Activated CD4-positive, alpha-beta T cell treated with anti-CD3 and anti-CD28 coated beads, Interleukin-2, amount 10 ng/mL, durations not matched to agents 24 days and 14 days (primary cell): ENCODE data around the gene ATP8B4. TPM values are rescaled to one million over a fixed set of nuclear protein-coding genes. Genes with fewer than 3 reads are reported as not detected.
A peak's percentile ranks its signal among the peaks of the same experiment; 100 is the strongest.
"Not testable (repeated sequence)": the region's sequence is repeated elsewhere in the genome, so short reads cannot be mapped to it uniquely, and the experiment has no call there.

Experiments used
- DNase-seq: peaks from one replicate; pipeline ENCODE4 v3.0.0; 2022
- H3K27ac Mint-ChIP-seq: one replicate; pipeline ENCODE4 v1.8.0; 2022; ENCODE audit warnings: mild to moderate bottlenecking, mixed read lengths
- H3K27me3 Mint-ChIP-seq: one replicate; pipeline ENCODE4 v1.8.0; 2022; ENCODE audit warnings: mixed read lengths
- H3K36me3 Mint-ChIP-seq: one replicate; pipeline ENCODE4 v1.8.0; 2022; ENCODE audit warnings: low read depth, mild to moderate bottlenecking, mixed read lengths
- H3K4me1 Mint-ChIP-seq: one replicate; pipeline ENCODE4 v1.8.0; 2021; ENCODE audit warnings: mixed read lengths
- H3K4me3 Mint-ChIP-seq: one replicate; pipeline ENCODE4 v1.8.0; 2022; ENCODE audit warnings: mild to moderate bottlenecking, moderate library complexity, mixed read lengths
- H3K9me3 Mint-ChIP-seq: one replicate; pipeline ENCODE4 v1.8.0; 2021; ENCODE audit warnings: mixed read lengths
- intact Hi-C: fragments of 100-400 bp; cut with micrococcal nuclease; formaldehyde crosslinking; loops from one replicate; pipeline ENCODE4 v1.15.1; 2023
- total RNA-seq: library from RNA; stranded (reverse); gene quantifications from 2 replicates; pipeline ENCODE4 v1.2.3, GENCODE V29; 2022

The ATP8B4 gene
- total RNA-seq, 1 donor from 2014 or later, result 38.5 TPM

DNA sequence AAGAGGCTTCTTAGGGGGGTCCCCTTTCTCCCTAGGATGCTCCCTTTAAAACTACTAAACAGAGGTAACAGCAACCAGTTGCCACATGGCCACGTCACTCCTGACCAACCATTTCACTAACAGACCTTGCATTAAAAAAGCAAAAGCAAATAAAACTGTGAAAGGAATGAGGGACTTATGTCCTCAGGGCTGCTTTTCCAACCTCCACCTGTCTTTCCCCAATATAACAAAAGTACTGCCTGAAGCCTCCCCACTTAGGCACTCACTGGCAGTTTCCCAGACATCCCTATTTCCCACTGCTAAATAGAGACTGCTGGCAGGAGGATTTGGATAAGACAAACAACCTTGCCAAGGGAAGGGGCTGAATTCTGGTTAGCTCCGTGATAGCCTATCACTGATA lies 130.3 kb downstream of the ATP8B4 start:
- Mint-ChIP-seq H3K4me1 (peaks cover 5% of the 10 kb centered on the region), H3K4me3 (no peak overlapping the region), H3K36me3 (peaks cover 25% of the 10 kb centered on the region), H3K27ac (no peak overlapping the region), H3K9me3 (no peaks in the 10 kb centered on the region), H3K27me3 (no peaks in the 10 kb centered on the region)
- intact Hi-C loops, result no loop called here
- DNase-seq, result no peak

DNA sequence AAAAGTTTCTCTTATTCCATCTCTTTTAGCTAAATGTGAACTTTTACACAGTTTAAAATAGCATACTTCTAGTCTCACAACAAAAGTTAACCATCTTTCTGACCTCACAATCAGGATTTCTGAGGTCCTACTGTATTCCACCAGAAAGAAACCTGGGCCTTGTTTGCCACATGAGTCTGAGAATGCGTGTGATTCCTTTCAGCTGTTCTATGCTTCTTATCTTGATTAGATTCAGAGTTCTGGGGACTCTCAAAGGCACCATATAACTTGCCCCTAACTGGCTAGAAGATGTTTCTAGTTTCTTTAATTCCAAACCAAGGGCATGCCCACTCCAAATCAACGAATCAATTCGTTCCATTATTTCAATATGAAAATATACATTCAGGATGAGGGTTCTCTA lies 131.1 kb downstream of the ATP8B4 start:
- Mint-ChIP-seq H3K4me1 (peaks cover 5% of the 10 kb centered on the region), H3K36me3 (peaks cover 27% of the 10 kb centered on the region), H3K27ac (no peak overlapping the region), H3K9me3 (peaks cover 3% of the 10 kb centered on the region), H3K4me3 (no peak overlapping the region), H3K27me3 (no peaks in the 10 kb centered on the region)
- intact Hi-C loops, result no loop called here
- no peak for DNase-seq

DNA sequence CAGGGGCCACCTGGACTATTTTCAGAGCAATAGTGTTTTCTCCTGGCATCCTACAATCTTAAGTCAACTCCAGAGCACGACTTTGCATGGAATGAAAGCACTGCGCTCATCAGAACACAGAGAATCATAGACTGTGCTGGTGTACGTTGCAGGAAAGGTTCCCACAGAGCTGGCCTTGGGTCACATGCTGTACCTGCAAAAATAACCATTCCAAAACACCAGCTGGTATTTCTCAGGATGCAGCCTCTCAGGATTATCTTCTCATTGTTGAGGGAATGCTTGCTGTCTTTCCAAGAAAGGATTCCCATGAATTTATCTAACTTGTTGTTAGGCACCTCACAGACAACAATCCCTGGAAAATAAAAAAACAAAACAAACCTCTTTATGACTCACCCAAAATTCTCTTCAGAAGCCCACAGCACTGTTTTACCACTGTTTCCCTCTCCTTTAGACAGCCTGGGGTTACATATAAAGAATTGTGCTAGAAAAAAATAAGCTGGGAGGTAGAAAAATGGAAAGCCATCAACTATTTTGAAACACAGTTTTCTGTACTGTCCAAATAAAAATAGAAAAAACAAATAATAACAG lies 131.7 kb downstream of the ATP8B4 start:
- Mint-ChIP-seq H3K27me3 (no peaks in the 10 kb centered on the region), H3K36me3 (peaks cover 29% of the 10 kb centered on the region), H3K9me3 (peaks cover 3% of the 10 kb centered on the region), H3K27ac (no peak overlapping the region), H3K4me1 (peaks cover 5% of the 10 kb centered on the region), H3K4me3 (no peak overlapping the region)
- DNase-seq, result no peak
- intact Hi-C loops, result no loop called here

DNA sequence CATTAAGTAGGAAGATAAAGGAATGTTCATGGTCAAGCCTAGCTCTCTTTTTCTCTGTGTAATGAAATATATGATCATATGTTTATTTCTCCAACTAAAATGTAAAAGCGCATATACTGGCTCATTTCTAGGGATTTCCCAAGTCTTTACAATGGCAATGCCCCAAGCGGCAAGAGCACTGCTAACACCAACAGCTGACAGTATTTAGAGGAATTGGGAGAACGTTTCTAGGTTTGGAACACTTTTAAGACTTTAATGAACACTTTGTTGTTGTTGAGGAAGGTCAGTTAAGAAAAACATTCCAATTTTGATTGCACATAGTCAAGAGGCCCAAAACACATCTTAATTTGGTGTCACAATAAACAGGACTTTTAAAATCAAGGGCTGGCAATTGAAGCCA lies 132.7 kb downstream of the ATP8B4 start:
- Mint-ChIP-seq H3K4me3 (no peak overlapping the region), H3K9me3 (peaks cover 3% of the 10 kb centered on the region), H3K4me1 (peaks cover 5% of the 10 kb centered on the region), H3K27ac (no peak overlapping the region), H3K27me3 (no peaks in the 10 kb centered on the region), H3K36me3 (peaks cover 29% of the 10 kb centered on the region)
- intact Hi-C loops, result no loop called here
- peak; percentile 2 for DNase-seq

DNA sequence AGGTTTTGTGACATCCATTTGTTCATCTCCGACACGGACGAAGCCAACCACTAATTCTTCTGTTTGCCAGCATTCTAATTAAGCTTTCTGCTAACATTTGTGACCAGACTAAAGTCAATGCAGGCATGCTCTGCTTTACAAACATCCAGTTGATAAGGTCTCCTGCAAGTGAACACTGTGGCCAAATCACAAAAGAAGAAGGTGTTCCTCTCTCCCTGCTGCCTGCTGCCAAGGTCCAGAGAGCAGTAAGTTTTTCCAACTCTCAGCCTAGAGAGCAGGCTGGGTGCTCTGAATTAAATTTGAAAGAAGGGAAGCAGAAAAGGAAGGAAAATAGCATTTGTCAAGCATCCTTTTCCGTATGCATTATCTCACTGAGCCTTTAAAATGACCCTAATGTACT lies 133.6 kb downstream of the ATP8B4 start:
- intact Hi-C loops, result no loop called here
- Mint-ChIP-seq H3K9me3 (peaks cover 3% of the 10 kb centered on the region), H3K4me1 (peaks cover 5% of the 10 kb centered on the region), H3K27ac (no peak overlapping the region), H3K27me3 (no peaks in the 10 kb centered on the region), H3K36me3 (peaks cover 22% of the 10 kb centered on the region), H3K4me3 (no peak overlapping the region)
- DNase-seq, result no peak

DNA sequence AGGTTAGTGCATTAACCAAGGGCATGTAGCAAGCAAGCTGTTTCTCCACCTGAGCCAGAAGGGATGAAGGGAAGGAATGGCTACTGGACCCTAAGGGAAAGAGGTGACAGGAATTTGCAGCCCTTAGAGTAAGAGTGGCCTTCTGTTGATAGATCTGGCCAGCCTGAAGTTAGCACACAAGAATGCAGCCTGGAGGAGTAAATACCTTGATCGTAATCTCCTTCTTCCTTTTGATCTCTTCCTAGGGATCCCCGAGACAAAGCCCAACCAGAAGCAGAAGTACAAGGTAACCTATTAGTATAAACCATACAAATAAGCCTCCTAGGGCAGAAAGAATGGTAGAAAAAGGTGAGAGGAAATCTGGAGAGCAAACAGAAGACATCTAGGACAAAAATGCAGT lies 134.6 kb downstream of the ATP8B4 start:
- peaks cover 3% of the 10 kb centered on the region for H3K9me3 Mint-ChIP-seq

DNA sequence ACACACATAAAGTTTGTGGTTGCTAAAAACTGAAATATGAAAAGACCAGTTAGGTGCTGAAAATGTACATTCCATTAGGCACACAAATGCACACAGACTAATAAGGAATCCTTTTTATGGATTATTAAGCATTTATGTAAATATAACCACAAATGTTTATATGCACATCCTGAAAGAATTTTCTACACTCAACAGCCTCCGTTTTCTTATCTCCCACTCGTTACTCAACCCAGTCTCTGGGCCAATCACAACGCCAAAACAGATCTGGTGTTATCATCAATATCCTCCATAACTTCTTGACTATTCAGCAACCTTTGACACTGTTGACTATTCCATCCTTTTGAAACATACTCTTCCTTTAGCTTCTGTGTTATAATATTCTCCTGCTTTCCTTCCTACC lies 136.4 kb downstream of the ATP8B4 start:
- intact Hi-C loops, result no loop called here
- DNase-seq, result peak; percentile 4
- H3K4me3 Mint-ChIP-seq, result no peak overlapping the region
- peaks cover 3% of the 10 kb centered on the region for H3K9me3 Mint-ChIP-seq
- no peak overlapping the region for H3K27ac Mint-ChIP-seq
- H3K36me3 Mint-ChIP-seq, result peaks cover 25% of the 10 kb centered on the region
- no peaks in the 10 kb centered on the region for H3K4me1 Mint-ChIP-seq
- H3K27me3 Mint-ChIP-seq, result no peaks in the 10 kb centered on the region

More for the DNA sequence above, 134.6 kb downstream of the ATP8B4 start:
- Mint-ChIP-seq H3K4me1 (peaks cover 2% of the 10 kb centered on the region), H3K27me3 (no peaks in the 10 kb centered on the region), H3K4me3 (no peak overlapping the region), H3K36me3 (peaks cover 21% of the 10 kb centered on the region), H3K27ac (no peak overlapping the region)
- no peak for DNase-seq
- intact Hi-C loops, result no loop called here

DNA sequence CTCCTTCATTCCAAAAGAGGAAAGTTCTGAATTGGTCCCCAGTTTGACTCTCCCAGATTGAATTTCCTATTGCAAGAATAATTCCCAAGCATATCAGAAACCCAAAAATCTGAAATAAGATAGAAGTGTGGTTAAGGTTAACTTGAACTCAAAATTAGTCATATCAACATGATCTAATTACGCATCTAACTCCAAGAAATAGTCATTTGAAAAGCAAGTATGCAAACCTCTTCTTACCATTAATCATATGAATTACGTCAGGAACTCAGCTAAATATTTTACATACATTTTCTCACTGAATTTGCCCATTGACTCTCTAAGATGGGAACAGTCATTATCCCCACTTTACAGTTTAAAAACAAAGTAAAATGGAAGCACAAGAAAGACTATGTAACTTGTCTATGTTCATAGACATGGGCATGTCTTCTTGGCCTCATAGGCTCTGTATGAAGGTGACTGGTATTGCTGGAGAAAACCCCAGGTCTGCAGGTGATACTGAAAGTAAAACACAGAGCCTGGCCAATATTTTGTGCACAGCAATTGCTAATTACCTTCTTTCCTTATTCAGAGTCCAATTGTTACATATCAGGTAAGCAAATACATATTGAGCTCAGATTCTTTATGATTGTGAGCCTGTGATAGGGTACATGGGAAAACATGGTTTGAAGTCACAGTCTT lies 139.2 kb downstream of the ATP8B4 start:
- Mint-ChIP-seq H3K36me3 (peaks cover 20% of the 10 kb centered on the region), H3K4me3 (no peak overlapping the region)

DNA sequence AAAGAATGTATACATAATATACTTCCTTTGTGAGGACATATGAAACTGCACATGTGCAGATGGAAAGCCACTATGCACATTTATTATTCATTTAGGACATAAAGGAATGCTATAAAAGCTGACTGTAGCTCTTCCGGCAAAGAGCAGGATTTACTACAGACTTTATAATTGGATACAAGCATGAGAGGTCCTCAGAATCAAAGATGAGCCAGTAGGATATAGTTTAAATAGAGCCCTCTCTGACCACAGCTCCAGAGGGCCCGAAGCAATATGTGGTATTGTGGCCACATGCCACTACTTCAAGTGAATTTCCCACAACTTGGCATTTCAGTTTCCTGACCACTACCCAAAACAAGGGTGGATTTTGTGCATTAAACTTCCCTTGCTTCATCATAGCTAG lies 140.9 kb downstream of the ATP8B4 start:
- DNase-seq, result no peak
- Mint-ChIP-seq H3K9me3 (no peaks in the 10 kb centered on the region), H3K4me3 (no peak overlapping the region), H3K27me3 (no peaks in the 10 kb centered on the region), H3K36me3 (peaks cover 17% of the 10 kb centered on the region), H3K27ac (no peak overlapping the region), H3K4me1 (peaks cover 4% of the 10 kb centered on the region)
- intact Hi-C loops, result no loop called here

More for the DNA sequence above, 139.2 kb downstream of the ATP8B4 start:
- H3K27me3 Mint-ChIP-seq, result no peaks in the 10 kb centered on the region
- no peak overlapping the region for H3K27ac Mint-ChIP-seq
- intact Hi-C loops, result no loop called here
- peaks cover 3% of the 10 kb centered on the region for H3K9me3 Mint-ChIP-seq
- no peak for DNase-seq
- H3K4me1 Mint-ChIP-seq, result no peaks in the 10 kb centered on the region

DNA sequence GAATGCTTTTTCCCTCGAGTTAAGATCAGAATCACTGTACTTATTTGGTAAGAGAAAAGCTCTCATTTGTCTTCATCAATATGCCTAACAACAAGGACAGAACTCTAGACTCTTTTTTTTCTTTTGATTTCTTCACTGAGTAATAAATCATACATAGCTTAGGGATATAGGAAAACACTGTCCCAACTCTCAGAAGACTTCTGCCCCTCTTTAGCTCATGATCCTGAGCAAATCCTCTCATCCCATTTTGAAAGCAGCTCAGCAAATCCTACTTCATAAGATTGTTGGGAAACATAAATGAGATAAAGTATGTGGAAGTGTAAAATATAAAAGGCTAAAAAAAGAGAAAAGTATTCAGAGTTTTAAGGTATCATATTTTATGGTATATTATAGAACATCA lies 141.7 kb downstream of the ATP8B4 start:
- no peaks in the 10 kb centered on the region for H3K27me3 Mint-ChIP-seq
- H3K27ac Mint-ChIP-seq, result no peak overlapping the region
- H3K9me3 Mint-ChIP-seq, result no peaks in the 10 kb centered on the region
- H3K36me3 Mint-ChIP-seq, result peaks cover 20% of the 10 kb centered on the region
- intact Hi-C loops, result no loop called here
- no peak for DNase-seq
- peaks cover 5% of the 10 kb centered on the region for H3K4me1 Mint-ChIP-seq
- no peak overlapping the region for H3K4me3 Mint-ChIP-seq

DNA sequence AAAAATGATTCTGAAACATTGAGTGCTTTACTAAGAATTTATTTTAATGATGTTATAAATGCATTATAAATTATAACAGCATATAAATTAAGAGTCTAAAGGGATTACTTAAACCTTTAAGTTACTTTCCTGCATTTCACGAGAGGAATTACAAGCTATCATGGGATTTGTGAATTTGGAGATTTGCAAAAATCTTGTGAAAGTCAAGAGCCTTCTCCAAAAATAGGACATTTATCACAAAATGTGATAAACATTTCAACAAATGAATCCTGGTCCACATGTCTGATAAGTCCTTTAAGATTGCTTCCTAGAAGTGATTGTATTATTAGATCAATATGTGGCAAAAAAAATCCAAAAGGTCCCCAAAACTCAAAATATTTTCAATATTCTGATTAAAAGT lies 154.5 kb downstream of the ATP8B4 start:
- H3K27me3 Mint-ChIP-seq, result no peaks in the 10 kb centered on the region
- H3K36me3 Mint-ChIP-seq, result peaks cover 50% of the 10 kb centered on the region
- no peak for DNase-seq
- intact Hi-C loops, result no loop called here
- H3K9me3 Mint-ChIP-seq, result peaks cover 21% of the 10 kb centered on the region
- no peaks in the 10 kb centered on the region for H3K4me1 Mint-ChIP-seq
- H3K27ac Mint-ChIP-seq, result no peak overlapping the region
- H3K4me3 Mint-ChIP-seq, result no peak overlapping the region

DNA sequence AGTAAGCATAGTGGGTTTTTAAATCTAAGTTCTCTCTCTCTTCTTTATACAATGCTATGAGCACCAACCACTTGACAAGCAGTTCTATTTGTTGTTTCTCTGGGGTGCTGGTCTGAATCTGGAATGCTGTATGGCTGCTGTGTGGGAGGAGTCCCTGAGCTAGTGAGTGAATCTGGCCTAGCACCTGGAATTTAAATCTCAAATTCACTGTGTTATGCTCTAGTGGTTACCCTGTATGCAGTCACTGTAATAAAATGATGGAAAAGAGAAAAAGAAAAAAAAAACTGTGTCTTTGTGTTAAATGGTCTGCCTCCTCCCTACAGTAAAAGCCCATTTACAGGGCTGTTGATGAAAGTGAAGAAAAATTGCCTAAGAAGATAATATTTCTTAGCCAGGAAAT lies 155.0 kb downstream of the ATP8B4 start:
- H3K4me1 Mint-ChIP-seq, result no peaks in the 10 kb centered on the region
- H3K9me3 Mint-ChIP-seq, result peaks cover 21% of the 10 kb centered on the region
- H3K27ac Mint-ChIP-seq, result no peak overlapping the region
- peaks cover 46% of the 10 kb centered on the region for H3K36me3 Mint-ChIP-seq
- no peak overlapping the region for H3K4me3 Mint-ChIP-seq
- no peaks in the 10 kb centered on the region for H3K27me3 Mint-ChIP-seq
- intact Hi-C loops, result no loop called here
- no peak for DNase-seq

DNA sequence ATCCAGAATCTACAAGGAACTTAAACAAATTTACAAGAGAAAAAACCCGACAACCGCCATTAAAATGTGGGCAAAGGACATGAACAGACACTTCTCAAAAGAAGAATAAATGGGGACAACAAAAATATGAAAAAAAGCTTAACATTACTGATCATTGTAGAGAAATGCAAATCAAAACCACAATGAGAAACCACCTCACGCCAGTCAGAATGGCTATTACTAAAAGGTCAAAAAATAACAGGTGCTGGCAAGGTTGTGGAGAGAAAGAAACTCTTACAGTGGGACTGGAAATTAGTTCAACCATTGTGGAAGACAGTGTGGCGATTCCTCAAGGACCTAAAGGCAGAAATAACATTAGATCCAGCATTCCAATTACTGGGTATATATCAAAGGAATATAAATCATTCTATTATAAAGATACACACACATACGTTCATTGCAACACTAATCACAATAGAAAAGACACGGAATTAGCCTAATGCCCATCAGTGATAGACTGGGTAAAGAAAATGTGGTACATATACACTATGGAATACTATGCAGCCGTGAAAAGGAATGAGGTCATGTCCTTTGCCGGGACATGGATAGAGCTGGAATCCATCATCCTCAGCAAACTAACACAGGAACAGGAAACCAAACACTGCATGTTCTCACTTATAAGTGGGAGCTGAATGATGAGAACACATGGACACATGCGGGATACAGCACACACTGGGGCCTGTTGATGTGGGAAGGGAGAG lies 155.8 kb downstream of the ATP8B4 start:
- H3K27me3 Mint-ChIP-seq, intact Hi-C loops, DNase-seq, H3K27ac Mint-ChIP-seq, H3K4me3 Mint-ChIP-seq, H3K4me1 Mint-ChIP-seq: not testable (repeated sequence)
- Mint-ChIP-seq H3K9me3 (peaks cover 21% of the 10 kb centered on the region), H3K36me3 (peaks cover 43% of the 10 kb centered on the region)

DNA sequence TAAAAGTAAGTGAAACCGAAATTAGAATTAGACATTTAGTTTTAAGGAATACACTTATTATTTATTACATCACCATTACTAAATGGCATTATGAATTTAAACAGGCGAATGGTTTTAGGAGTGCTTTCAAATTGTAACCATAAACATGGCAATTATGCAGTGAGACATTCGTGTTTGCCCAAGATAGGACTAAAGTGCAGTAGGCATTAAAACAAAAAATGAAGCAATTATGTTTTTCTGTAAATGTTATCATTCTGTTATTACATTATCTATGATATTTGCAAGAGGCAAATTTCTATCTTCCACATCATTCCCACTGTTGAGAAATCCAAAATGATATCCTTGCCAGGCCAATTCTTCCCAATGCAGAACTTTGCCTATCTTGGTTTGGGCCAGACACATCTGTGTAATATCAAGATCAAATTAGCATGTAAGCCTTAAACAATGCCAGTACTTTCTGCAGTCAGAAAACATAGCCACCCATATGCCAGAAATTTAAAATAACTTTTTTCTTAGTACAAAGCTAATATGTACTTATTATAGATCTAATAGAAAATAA lies 156.9 kb downstream of the ATP8B4 start:
- no peaks in the 10 kb centered on the region for H3K4me1 Mint-ChIP-seq
- H3K27me3 Mint-ChIP-seq, result no peaks in the 10 kb centered on the region
- H3K27ac Mint-ChIP-seq, result no peak overlapping the region
- H3K9me3 Mint-ChIP-seq, result peaks cover 11% of the 10 kb centered on the region
- no peak overlapping the region for H3K4me3 Mint-ChIP-seq
- peaks cover 36% of the 10 kb centered on the region for H3K36me3 Mint-ChIP-seq
- DNase-seq, result no peak
- intact Hi-C loops, result no loop called here
